IMR-90 (cell line): Measurements from ENCODE around the gene PDLIM1. TPM values are rescaled to one million over a fixed set of nuclear protein-coding genes. Genes with fewer than 3 reads are reported as not detected.

ENCODE experiments used
- ATAC-seq: fragments of 200-7000 bp; cut with Tn5 transposase; 2 replicates; pipeline ENCODE4 v1.9.1; 2020; ENCODE audit warnings: low read depth, mild to moderate bottlenecking, moderate library complexity
- BruUV-seq: library from RNA; stranded (reverse); fragments of 400-500 nt; replicated peaks from 2 replicates; lab custom pipeline; 2021; lab: Mats Ljungman, UMichigan
- CTCF ChIA-PET: fragments of 300-600 bp; formaldehyde crosslinking; extraction: SDS; loops from one replicate; lab custom pipeline; 2021; ENCODE audit warnings: antibody characterized with exemption; lab: Yijun Ruan, JAX
- POLR2A ChIA-PET: fragments of 300-600 bp; sonication (Branson Sonifier 250); formaldehyde crosslinking; loops from one replicate; lab custom pipeline; 2022; ENCODE audit warnings: antibody characterized with exemption; ENCODE audit not compliant: unreplicated experiment; lab: Charles Lee
- DNase-seq: peaks from one replicate; pipeline ENCODE4 v3.0.0; 2013
- H2AFZ ChIP-seq: replicated peaks from 2 replicates; pipeline ENCODE3; 2013; ENCODE audit warnings: low read length, mild to moderate bottlenecking; ENCODE audit not compliant: poor library complexity
- H2AK5ac ChIP-seq: 2 replicates; pipeline ENCODE4 v1.6.1; 2013; ENCODE audit warnings: low read depth, low read length, inconsistent platforms
- H2AK9ac ChIP-seq: replicated peaks from 2 replicates; pipeline ENCODE3; 2013; ENCODE audit warnings: mild to moderate bottlenecking, low read depth, low read length, moderate library complexity; ENCODE audit not compliant: poor library complexity
- H2BK120ac ChIP-seq: 2 replicates; pipeline ENCODE4 v1.6.1; 2013; ENCODE audit warnings: low read depth, low read length, inconsistent platforms
- H2BK15ac ChIP-seq: 3 replicates; pipeline ENCODE4 v1.6.1; 2013; ENCODE audit warnings: low read depth, low read length, inconsistent platforms
- H2BK20ac ChIP-seq: 2 replicates; pipeline ENCODE4 v1.6.1; 2013; ENCODE audit warnings: low read depth, mild to moderate bottlenecking, inconsistent platforms, low read length, moderate library complexity
- H2BK5ac ChIP-seq: 2 replicates; pipeline ENCODE4 v1.6.1; 2013; ENCODE audit warnings: mild to moderate bottlenecking, low read depth, low read length, inconsistent platforms; ENCODE audit not compliant: poor library complexity, severe bottlenecking
- H3K14ac ChIP-seq: replicated peaks from 2 replicates; pipeline ENCODE4 v1.6.1; 2013; ENCODE audit warnings: low read depth, low read length, inconsistent platforms
- H3K18ac ChIP-seq: 2 replicates; pipeline ENCODE4 v1.6.1; 2013; ENCODE audit warnings: low read depth, low read length, control low read depth
- H3K23ac ChIP-seq: 2 replicates; pipeline ENCODE4 v1.6.1; 2013; ENCODE audit warnings: low read depth, low read length, inconsistent platforms
- H3K27ac ChIP-seq: 2 replicates; pipeline ENCODE4 v1.5.1; 2013; ENCODE audit warnings: mild to moderate bottlenecking, control low read depth, low read length; ENCODE audit not compliant: insufficient read depth
- H3K27me3 ChIP-seq: 2 replicates; pipeline ENCODE4 v1.6.1; 2013; ENCODE audit warnings: low read length; ENCODE audit not compliant: control insufficient read depth, insufficient read depth
- H3K36me3 ChIP-seq: 2 replicates; pipeline ENCODE4 v1.6.1; 2013; ENCODE audit warnings: low read length, mixed read lengths; ENCODE audit not compliant: control insufficient read depth, insufficient read depth
- H3K4ac ChIP-seq: 2 replicates; pipeline ENCODE4 v1.6.1; 2013; ENCODE audit warnings: low read depth, low read length, inconsistent platforms
- H3K4me1 ChIP-seq: 2 replicates; pipeline ENCODE4 v1.6.1; 2013; ENCODE audit warnings: low read length, mixed read lengths; ENCODE audit not compliant: control insufficient read depth, insufficient read depth
- H3K4me2 ChIP-seq: 2 replicates; pipeline ENCODE4 v1.6.1; 2013; ENCODE audit warnings: low read depth, mild to moderate bottlenecking, control low read depth, low read length, moderate library complexity
- H3K4me3 ChIP-seq: 2 replicates; pipeline ENCODE4 v1.5.1; 2013; ENCODE audit warnings: low read depth, mild to moderate bottlenecking, control low read depth, low read length, moderate library complexity; ENCODE audit not compliant: insufficient read depth
- H3K56ac ChIP-seq: 2 replicates; pipeline ENCODE4 v1.6.1; 2013; ENCODE audit warnings: low read length, inconsistent platforms; ENCODE audit not compliant: insufficient read depth; ENCODE audit errors: extremely low read depth
- H3K79me1 ChIP-seq, 2 experiments: 2 replicates each; pipeline ENCODE4 v1.6.1; 2013; ENCODE audit warnings: low read length in 2 of 2, inconsistent platforms in 1 of 2, low read depth in 1 of 2
- H3K9ac ChIP-seq: 2 replicates; pipeline ENCODE4 v1.6.1; 2013; ENCODE audit warnings: low read depth, low read length, control low read depth
- H3K9me1 ChIP-seq: 2 replicates; pipeline ENCODE4 v1.6.1; 2013; ENCODE audit warnings: low read length, inconsistent platforms; ENCODE audit not compliant: insufficient read depth
- H3K9me3 ChIP-seq: 2 replicates; pipeline ENCODE4 v1.6.1; 2013; ENCODE audit warnings: low read length; ENCODE audit not compliant: control insufficient read depth, insufficient read depth
- H4K20me1 ChIP-seq: 2 replicates; pipeline ENCODE4 v1.6.1; 2013; ENCODE audit warnings: low read length, inconsistent platforms; ENCODE audit not compliant: insufficient read depth
- H4K5ac ChIP-seq: 2 replicates; pipeline ENCODE4 v1.6.1; 2013; ENCODE audit warnings: mild to moderate bottlenecking, low read depth, low read length, control low read depth
- H4K8ac ChIP-seq, 2 experiments: 2 replicates each; pipeline ENCODE4 v1.6.1; 2013; ENCODE audit warnings: low read depth in 2 of 2, low read length in 2 of 2, control low read depth in 1 of 2, inconsistent platforms in 1 of 2
- H4K91ac ChIP-seq: 2 replicates; pipeline ENCODE4 v1.6.1; 2013; ENCODE audit warnings: low read depth, low read length, inconsistent platforms; ENCODE audit not compliant: insufficient read depth
- CHD1 ChIP-seq: IDR thresholded peaks from 2 replicates; pipeline ENCODE4 v1.6.1; 2012; ENCODE audit warnings: low read depth, low read length, improper control_type of control experiment
- NFE2L2 ChIP-seq: fragments of 150-350 bp; IDR thresholded peaks from 2 replicates; pipeline ENCODE4 v1.6.1; 2016; ENCODE audit warnings: low read depth, mild to moderate bottlenecking, low read length
- RAD21 ChIP-seq: IDR thresholded peaks from 2 replicates; pipeline ENCODE4 v1.6.1; 2012; ENCODE audit warnings: low read length, improper control_type of control experiment
- SMC3 ChIP-seq: fragments of 150-350 bp; IDR thresholded peaks from 2 replicates; pipeline ENCODE4 v1.6.1; 2016; ENCODE audit warnings: low read depth, mild to moderate bottlenecking, antibody characterized with exemption, low read length, moderate library complexity
- USF2 ChIP-seq: fragments of 150-350 bp; IDR thresholded peaks from 2 replicates; pipeline ENCODE4 v1.6.1; 2017; ENCODE audit warnings: mild to moderate bottlenecking, antibody characterized with exemption, low read length, low read depth
- WGBS, 2 experiments: methylation state at CpG; one replicate each; pipeline versions ENCODE4 v1.1.5 to v1.1.7; 2013; ENCODE audit warnings: missing lambda C conversion rate in 2 of 2; ENCODE audit not compliant: insufficient read length in 1 of 2; ENCODE audit errors: extremely low coverage in 2 of 2; 5-methylcytosine and 5-hydroxymethylcytosine counted together
- dilution Hi-C: fragments of 300-500 bp; cut with HindIII; formaldehyde crosslinking; loops from one replicate; pipeline ENCODE4 v1.14.3; 2018; ENCODE audit warnings: low sequenced_read_pairs; ENCODE audit not compliant: unreplicated experiment
- in situ Hi-C: fragments of 300-500 bp; cut with MboI; formaldehyde crosslinking; loops from 3 replicates; pipeline ENCODE4 v1.14.3; 2019; ENCODE audit warnings: low sequenced_read_pairs, inconsistent platforms, mixed read lengths
- intact Hi-C: fragments of 100-400 bp; cut with micrococcal nuclease; formaldehyde crosslinking; loops from 2 replicates; pipeline ENCODE4 v1.10.0; 2022
- polyA plus RNA-seq, 3 experiments: library from polyadenylated mRNA; depleted of rRNA; stranded (reverse); fragments of >200 nt; gene quantifications; 2 replicates each; pipeline ENCODE4 v1.2.3, GENCODE V29; 2012; ENCODE audit warnings: low replicate concordance in 1 of 3
- total RNA-seq: library from RNA; depleted of rRNA; stranded (reverse); fragments of >200 nt; gene quantifications from 2 replicates; pipeline ENCODE4 v1.2.3, GENCODE V29; 2012

PDLIM1 gene
- total and polyA plus RNA-seq, 2 of the 4 experiments (the other 2 are of a cell fraction): 30.1 to 187 TPM

GRCh38 chr10:95193944-95194343 lies 96.9 kb downstream of the PDLIM1 start, which contains the start of gene ACSM6:
ACSM6 (plus strand) TSS chr10:95194238; CDS start chr10:95194486, 248 bp downstream.
- Histone ChIP-seq H3K4me2 (no peak within 1 kb of the TSS), H2BK120ac (no peak within 1 kb of the TSS), H3K36me3 (no peaks in the 10 kb centered on the region), H4K5ac (no peak within 1 kb of the TSS), H2BK20ac (no peak within 1 kb of the TSS), H3K4ac (no peak within 1 kb of the TSS), H3K18ac (no peak within 1 kb of the TSS), H2BK5ac (no peak within 1 kb of the TSS), H4K20me1 (no peaks in the 10 kb centered on the region), H2AK5ac (no peak within 1 kb of the TSS), H3K27me3 (no peaks in the 10 kb centered on the region), H3K9me3 (no peaks in the 10 kb centered on the region), H4K91ac (no peak within 1 kb of the TSS), H3K56ac (no peak within 1 kb of the TSS), H3K79me1 (no peaks in the 10 kb centered on the region), H3K9me1 (no peaks in the 10 kb centered on the region), H2AFZ (no peak within 1 kb of the TSS), H4K8ac (no peak within 1 kb of the TSS), H2BK15ac (no peak within 1 kb of the TSS), H2AK9ac (no peak within 1 kb of the TSS), H3K23ac (no peak within 1 kb of the TSS), H3K4me1 (no peaks in the 10 kb centered on the region), H3K14ac (no peak within 1 kb of the TSS), H3K9ac (no peak within 1 kb of the TSS), H3K27ac (no peak within 1 kb of the TSS), H3K4me3 (no peak within 1 kb of the TSS)
- BruUV-seq: no TSS peak
- in situ Hi-C loops (no loop called here), dilution Hi-C loops (no loop called here), intact Hi-C loops (no loop called here)
- DNase-seq: no peak
- POLR2A ChIA-PET: no interaction called here
- no CpG with 5 or more reads among the region's 1 CpG for WGBS, 2 experiments
- no peak for ATAC-seq
- TF ChIP-seq NFE2L2 (no peak), RAD21 (no peak), USF2 (no peak), SMC3 (no peak), CHD1 (no peak)
- CTCF ChIA-PET: no interaction called here
